HG03175 (cell line): ENCODE measurements around the gene CRISPLD2.

Experiments used
- ATAC-seq: cut with Tn5 transposase; IDR thresholded peaks from one replicate; pipeline ENCODE4 v1.9.1; 2021; ENCODE audit warnings: mild to moderate bottlenecking, moderate library complexity; ENCODE audit not compliant: unreplicated experiment

The CRISPLD2 gene

DNA sequence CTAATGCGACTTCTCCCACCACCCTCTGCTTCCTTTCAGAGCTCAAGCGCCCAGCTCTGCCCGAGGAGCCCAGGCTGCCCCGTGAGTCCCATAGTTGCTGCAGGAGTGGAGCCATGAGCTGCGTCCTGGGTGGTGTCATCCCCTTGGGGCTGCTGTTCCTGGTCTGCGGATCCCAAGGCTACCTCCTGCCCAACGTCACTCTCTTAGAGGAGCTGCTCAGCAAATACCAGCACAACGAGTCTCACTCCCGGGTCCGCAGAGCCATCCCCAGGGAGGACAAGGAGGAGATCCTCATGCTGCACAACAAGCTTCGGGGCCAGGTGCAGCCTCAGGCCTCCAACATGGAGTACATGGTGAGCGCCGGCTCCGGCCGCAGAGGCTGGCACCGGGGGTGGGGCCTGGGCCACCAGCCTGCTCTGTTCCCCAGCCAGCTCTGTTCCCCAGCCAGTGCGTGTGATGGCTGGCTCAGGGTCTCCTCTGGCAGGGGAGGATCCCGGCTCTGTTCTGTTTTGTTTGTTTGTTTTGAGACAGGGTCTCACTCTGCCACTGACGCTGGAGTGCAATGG is 18.7 kb downstream of the CRISPLD2 start:
- ATAC-seq = no peak

DNA sequence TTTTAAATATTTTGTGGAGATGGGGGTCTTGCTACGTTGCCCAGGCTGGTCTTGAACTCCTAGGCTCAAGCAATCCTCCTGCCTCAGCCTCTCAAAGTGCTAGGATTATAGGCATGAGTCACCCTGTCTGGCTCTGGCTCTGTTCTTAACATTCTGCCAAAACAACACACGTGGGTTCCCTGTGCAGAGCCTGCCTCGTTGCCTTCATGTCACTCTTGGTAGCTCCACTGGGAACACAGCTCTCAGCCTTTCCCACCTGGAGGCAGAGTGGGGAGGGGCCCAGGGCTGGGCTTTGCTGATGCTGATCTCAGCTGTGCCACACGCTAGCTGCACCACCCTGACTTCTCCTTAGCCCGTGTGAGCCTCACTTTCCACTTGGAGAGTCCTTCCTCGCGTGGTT is 19.3 kb downstream of the CRISPLD2 start:
- no peak for ATAC-seq

DNA sequence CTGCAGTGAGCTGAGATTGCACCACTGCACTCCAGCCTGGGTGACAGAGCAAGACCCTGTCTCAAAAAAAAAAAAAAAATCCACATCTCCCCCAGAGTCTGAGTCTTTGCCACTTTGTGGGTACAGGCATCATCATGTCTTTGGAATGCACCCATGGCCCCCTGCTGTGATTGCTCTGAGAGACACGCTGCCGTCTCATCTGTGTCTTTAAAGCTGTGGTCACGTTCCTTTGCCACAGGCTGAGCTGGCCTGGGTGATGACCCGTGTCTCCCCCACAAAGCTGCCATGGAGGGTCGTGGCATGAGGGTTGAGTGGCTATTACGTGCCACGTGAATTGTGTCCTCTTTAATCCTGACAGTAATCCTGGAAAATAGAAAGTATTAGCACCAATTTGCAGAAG is 20.2 kb downstream of the CRISPLD2 start:
- no peak for ATAC-seq

DNA sequence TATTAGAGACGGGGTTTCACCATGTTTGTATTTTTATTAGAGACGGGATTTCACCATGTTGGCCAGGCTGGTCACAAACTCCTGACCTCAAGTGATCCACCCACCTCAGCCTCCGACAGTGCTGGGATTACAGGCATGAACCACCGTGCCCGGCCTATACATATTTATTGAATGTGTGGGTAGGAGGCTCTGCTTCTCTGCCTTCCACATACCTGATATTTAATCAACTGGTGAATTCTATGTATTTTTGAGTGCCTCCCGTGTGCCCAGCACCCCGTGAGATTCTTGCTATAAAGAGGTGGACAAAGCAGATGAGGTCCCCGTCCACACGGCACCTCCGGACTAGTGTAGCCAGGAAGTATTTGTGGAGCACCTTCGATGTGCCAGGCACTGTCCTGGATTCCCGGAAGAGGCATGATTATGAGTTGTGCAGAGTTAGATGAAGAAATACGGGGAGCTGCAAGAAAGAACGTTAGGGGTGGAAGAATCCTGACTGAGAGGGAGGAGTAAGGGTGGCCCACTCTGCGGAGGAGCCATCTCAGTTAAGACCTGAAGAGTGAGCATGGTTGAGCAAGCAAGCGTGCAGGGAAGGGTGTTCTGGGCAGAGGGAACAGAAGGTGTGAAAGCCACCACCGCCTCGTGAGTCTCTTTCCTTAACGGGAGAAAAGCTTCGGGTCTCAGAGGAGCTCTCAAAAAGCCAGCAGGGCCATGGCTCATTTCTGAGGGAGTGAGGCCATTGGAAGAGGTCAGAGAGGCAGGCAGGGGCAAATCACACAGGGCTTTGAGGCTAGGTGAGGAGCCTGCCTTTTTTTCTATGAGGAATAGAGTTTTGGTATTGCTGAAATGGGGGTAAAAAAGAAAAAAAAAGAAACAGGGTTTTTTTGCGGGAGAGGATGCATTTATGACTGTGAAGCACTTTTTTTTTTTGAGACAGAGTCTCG is 21.2 kb downstream of the CRISPLD2 start:
- no peak for ATAC-seq

DNA sequence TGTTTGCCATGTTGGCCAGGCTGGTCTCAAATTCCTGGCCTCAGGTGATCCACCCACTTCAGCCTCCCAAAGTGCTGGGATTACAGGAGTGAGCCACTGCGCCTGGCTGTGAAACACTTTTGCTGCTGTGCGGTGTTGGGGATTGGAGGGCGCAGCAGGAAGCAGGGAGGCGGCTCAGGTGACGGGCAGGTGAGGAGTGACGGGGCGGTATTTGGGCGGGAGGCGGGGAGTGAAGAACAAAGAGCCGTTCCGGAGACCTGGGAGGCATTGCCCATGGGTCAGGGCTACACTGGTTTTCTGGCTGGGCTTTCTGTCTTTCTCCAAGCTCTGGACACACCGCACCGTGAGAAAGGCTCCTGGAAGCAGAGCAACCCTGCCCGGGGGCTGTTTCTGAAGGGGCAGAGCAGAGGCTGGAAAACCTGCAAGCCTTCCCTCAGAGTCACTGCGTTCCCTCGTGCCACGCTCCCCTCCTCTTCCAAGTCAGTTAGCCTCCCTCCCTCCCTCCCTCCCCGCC is 22.1 kb downstream of the CRISPLD2 start:
- ATAC-seq = no peak

DNA sequence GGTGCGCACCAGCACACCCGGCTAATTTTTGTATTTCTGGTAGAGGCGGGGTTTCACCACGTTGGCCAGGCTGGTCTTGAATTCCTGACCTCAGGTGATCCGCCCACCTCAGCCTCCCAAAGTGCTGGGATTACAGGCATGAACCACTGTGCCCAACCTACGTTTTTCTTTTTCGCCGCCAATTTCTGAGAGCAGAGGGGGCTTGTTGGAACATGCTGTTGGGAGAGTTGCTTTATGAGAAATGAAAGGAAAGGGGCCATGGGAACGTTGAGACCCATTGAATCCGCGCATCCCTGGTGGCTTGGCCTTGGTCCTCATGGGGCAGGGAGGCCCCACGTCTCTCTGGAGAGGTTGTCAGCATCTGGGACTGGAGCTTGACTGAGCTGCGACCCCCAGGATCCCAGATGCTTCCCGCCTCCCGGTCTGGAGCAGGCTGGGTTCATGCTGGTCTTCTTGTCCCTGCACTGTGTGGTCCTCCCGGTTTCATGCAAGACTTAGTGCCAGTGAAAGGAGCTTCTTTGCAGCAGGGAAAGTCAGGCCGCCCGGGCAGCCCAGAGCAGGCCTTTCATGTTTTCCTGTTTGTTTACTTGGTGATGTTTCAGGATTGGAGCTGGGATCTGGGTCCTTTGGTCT is 22.8 kb downstream of the CRISPLD2 start:
- no peak for ATAC-seq

DNA sequence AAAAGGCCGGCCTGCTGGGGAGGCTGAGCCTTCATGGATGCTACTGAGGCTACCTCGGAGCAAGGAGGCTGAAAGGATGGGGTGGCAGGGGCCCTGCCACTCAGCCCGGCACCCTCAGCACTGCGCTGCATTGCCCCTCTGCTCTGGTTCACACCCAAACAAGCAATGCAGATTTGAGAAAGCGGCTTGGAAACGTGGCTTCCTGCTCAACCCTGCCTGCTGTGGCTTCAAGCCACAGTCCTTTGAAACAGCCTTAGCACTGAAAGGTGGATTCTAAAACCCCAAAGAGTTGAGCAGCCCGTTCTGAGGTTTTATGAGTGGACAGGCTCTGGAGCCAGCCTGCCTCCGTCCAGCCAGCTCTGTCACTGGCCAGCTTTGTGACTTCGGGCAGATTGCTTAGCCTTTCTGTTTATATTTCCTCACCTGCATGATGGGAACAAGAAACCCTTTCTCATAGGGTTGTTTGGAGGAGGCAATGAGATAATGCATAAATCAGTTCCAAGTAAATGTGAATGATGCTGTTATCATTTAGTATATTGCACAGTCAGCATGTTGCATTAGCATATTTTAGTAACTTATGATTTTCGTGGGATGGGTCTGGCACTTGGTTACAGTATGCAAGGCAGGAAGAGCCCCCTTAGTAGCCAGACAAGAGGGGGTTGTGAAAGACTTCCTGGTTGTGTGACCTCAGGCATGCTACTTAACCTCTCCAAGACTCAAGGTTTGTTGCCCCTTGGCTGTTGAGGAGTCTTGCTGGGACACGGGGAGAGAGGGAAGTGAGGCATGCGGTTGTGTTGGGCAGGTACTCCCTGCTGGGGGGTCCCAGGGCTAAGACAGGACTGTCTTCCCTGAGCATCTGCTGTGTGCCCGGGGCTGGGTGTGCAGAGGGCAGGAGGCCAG is 23.6 kb downstream of the CRISPLD2 start:
- ATAC-seq = no peak

DNA sequence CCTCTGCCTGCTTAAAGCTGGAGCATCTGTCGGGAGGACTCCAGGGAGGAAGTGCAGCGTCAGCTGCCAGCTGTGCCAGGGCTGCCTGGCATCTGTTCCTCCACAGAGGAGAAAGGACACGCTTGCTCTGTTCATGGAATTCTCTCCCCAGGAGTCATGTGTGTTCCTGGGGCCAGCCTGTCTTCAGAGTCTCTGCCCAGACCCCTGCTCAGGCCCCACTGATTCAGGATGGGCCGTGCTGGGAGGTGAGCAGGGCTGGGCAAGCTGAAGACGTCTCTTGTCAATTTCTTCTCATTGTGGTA is 24.2 kb downstream of the CRISPLD2 start:
- ATAC-seq = no peak

DNA sequence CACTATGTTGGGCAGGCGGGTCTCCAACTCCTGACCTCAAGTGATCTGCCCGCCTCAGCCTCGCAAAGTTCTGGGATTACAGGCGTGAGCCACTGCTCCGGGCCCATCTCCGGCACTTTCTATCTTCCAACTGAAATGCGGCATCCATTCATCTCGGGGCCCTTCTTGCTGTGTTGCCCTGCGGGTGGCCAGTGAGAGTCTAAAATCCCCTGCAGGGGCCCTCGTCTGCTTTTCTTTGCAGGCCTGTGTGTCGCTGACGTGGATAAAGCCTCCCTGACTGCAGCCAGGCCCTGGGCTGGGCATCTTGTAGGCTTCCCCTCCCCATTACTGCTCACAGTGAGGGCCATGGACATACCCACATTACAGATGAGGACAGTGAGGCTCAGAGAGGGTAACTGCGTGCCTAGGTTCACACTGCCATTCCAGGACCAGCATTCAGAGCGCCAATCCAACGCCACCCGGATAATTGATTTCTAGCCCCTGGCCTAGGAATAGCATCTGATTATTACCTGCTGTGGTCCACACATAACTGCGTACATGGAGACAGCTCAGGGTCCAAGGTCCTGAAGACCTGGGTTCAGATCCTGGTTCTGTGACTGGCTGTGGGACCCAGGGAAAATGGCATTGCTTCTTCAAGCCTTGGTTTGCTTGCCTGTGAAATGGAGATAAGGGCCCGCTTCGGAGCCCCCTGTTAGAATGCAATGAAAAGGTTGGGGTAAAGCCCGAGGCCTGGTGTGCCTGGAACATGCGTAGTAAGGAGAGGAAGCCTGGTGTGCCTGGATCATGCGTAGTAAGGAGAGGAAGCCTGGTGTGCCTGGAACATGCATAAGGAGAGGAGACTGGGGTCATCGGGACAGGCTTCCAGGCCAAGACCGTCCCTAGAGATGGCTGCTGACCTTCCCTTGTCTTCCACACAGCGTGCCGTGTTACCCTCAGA is 25.0 kb downstream of the CRISPLD2 start:
- no peak for ATAC-seq

DNA sequence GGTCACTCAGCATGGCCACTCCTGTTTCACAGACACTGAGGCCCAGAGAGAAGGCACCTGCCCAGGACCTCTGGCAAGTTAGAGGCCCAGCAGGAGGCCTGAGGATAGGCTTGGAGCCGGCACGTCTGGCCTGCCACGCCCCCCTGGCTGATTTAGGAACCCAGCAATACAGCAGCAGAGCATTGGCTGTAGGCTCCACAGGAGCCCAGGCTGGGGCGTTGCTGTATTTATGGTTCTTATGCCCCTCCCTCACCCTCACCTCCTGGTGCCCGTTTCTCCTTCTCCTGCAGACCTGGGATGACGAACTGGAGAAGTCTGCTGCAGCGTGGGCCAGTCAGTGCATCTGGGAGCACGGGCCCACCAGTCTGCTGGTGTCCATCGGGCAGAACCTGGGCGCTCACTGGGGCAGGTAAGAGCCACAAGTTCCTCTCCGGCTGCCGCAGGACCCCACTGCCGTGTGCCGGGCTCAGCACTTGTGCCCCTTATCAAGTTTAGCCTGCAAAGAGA is 25.8 kb downstream of the CRISPLD2 start:
- ATAC-seq = no peak

DNA sequence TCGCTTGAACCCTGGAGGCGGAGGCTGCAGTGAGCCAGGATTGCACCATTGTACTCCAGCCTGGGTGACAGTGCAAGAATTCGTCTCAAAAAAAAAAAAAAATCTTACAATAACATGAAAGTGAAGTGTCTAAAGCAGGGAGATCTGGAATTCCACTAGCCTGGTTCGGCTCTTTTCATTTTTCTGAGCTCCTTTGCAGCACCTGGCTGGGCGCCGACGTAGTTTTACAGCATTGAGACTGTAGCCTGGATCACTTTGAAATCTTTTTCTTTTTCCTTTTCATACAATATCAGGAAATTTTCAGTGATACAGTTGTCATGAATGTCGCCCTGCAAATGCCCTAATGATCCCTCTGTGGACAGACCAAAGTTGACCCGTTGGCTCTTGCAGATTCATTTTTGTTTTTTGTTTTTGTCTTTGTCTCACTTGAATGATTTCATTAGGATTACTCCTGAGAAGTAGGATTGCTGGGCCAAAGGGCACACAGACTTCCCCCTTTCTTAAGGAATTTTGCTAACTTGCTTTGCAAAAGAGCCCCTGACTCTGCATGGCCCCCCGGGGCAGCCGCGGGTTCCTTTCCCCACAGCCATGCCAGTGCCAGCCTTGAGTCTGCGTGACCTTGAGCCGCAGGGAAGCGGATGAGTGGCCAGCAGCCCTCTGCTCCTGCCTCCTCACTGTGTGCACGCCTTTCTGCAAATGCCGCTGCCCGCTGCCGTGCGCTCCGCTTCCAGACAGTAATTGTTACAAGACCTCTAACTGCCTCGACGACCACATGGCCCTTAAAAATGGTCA is 28.0 kb downstream of the CRISPLD2 start:
- ATAC-seq = no peak

DNA sequence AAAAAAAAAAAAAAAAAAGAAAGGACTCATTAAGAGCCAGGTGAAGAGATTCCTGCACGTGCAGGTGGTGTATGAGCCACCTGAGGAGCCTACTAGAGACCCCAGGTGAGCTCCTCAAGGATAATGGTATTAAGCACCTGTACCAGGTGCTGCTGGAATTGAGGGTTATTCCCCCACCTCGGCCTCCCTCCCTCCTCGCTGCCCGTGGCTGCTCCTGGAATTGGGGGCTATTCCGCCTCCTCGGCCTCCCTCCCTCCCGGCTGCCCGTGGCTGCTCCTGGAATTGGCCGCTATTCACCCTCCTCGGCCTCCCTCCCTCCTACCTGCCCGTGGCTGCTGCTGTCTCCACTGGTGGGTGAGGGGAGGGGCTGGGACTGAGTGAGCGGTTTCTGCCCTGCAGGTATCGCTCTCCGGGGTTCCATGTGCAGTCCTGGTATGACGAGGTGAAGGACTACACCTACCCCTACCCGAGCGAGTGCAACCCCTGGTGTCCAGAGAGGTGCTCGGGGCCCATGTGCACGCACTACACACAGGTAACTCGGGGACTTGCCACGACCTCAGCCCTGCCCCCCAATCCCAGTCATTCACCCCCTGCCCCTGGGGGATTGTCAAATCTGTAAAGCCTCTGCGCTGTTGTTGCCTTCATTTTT is 29.3 kb downstream of the CRISPLD2 start:
- ATAC-seq = no peak

DNA sequence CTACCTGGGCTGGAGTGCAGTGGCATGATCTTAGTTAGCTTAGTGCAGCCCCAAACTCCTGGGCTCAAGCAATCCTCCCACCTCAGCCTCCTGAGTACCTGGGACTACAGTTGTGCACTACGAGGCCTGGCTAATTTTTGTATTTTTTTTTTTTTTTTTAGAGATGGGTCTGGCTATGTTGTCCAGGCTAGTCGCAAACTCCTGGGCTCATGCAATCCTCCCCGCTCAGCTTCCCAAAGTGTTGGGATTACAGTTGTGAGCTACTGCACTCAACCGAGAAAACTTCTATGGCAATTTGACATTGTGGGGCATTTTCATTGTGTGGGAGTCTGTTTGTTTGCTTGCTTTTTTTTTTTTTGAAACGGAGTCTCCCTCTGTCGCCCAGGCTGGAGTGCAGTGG is 30.0 kb downstream of the CRISPLD2 start:
- ATAC-seq = no peak

DNA sequence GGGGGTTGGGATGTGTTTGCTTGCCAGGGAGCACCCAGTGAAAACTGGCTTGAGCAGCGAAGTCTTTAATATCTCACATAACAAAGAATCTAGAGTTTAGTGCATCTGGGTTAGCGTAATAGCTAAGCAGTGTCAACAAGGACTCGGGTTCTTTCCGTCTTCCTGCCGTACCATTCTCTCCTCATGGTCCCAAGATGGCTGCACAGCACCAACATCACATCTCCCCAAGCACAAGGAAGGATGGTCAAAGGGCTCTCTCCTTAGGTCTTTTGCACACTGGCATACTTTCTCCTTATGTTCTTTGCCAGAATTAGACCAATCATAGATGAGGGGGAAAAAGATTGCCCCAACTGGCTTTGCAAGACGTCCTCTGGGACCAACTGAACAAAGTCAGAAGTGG is 30.9 kb downstream of the CRISPLD2 start:
- ATAC-seq = no peak

DNA sequence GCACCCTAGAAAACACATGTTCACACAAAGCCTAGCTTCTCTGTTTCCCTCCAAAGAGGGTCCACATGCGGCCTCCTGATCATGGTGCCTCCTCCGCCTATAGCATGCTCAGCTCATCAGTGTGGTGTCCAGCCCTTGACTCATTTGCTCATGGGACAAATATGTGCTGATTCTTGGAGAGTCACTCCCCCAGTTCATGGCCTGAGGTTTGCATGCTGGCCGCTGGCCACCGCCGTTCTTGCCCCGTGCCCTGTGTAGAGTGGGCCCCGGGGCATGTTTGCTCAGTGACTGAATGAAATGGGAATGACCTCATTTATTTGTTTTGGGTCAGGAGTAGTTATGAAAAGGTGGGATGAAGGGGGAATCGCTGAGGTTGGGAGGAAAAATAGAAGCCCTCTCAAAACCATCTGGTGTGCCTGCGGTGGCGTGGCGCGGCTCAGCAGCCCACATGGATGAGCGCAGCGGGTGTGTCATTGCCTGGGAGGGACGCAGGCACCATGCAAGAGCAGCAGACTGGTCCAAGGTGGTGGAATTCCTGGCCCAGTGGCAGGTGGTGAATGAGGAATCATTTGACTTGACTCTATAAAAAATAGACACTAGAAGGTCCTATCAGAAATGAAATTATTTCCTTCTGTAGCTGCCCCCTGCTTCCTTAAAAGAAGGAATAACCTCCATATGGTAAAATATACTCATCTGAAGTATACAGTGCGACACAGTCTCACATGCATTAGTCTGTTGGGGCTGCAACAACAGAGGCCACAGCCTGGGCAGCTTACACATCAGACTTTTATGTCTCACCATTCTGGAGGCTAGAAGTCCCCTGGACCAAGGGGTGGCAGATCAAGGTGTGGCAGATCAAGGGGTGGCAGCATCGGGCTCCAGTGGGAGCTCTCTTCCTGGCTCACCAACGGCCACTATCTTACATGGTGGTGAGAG is 31.7 kb downstream of the CRISPLD2 start:
- no peak for ATAC-seq

DNA sequence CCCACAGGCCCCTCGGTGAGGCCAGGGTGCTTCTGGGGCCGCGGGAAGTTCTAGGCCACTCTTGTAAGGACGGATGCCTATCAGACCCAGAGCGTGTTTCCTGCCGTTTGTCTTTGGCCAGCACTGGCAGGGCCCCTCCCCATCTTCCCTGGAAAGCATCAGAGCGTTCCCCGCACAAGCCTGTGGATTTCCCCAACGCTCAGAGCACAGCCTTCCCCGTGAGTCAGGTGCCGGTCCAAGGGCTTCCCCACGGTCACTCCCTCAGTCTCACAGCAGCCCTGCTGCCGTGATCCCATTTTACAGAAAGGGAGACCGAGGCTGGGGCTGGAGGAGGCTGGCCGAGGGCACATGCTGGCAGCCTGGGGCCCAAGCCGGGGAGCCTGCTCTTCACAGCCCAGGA is 33.7 kb downstream of the CRISPLD2 start:
- no peak for ATAC-seq

DNA sequence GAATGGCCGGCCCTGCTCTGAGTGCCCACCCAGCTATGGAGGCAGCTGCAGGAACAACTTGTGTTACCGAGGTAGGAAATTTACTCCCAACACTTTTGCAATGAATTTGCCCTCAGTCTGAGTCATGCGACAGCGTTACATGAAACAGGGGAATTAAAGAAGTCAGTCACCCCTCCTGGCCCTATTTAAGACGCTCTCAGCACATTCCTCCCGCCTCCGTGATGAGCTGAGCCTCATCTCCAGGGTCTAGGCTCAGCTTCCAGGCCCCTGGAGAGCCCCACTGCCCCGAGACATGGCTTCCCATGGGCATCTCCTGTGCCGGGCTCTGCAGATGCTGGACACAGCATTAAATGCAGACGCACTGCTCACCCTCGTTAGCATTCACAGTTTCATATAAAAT is 35.0 kb downstream of the CRISPLD2 start:
- ATAC-seq = no peak
